HCT116 (cell line): ENCODE measurements around the gene ABCF3. TPM values are rescaled to one million over a fixed set of nuclear protein-coding genes. Genes with fewer than 3 reads are reported as not detected.

Experiments used
- ATAC-seq: fragments of 200-7000 bp; cut with Tn5 transposase; 2 replicates; pipeline ENCODE4 v1.9.1; 2020; ENCODE audit warnings: mild to moderate bottlenecking, moderate library complexity
- BruUV-seq: library from RNA; stranded (reverse); fragments of 400-500 nt; replicated peaks from 2 replicates; lab custom pipeline; 2021; lab: Mats Ljungman, UMichigan
- CTCF ChIA-PET: fragments of 300-600 bp; sonication (Branson Sonifier 250); formaldehyde crosslinking; loops from one replicate; lab custom pipeline; 2021; ENCODE audit warnings: antibody characterized with exemption; lab: Charles Lee
- POLR2A ChIA-PET: fragments of 300-600, 350-600 bp; sonication (Branson Sonifier 250); formaldehyde crosslinking; loops from one replicate; lab custom pipeline; 2021; ENCODE audit warnings: antibody characterized with exemption; lab: Charles Lee
- RAD21 ChIA-PET, 2 experiments: fragments of 300-600 bp; sonication (Branson Sonifier 250); formaldehyde crosslinking; loops; one replicate each; lab custom pipeline; 2023; ENCODE audit warnings: low total read pairs in 2 of 2; ENCODE audit not compliant: uncharacterized antibody in 2 of 2, unreplicated experiment in 2 of 2, low non-redundant PET in 1 of 2; lab: Charles Lee
- DNase-seq: peaks from one replicate; pipeline ENCODE4 v3.0.0-alpha.2; 2010; ENCODE audit warnings: low read depth, low spot score
- H2AFZ ChIP-seq: fragments of 200-600 bp; shearing (Covaris generic), sonication (generic); 2 replicates; pipeline ENCODE4 v1.6.1; 2017; ENCODE audit warnings: low read depth, mixed run types, mixed read lengths, antibody characterized with exemption, low read length; ENCODE audit not compliant: poor library complexity, severe bottlenecking
- H3K27ac ChIP-seq: 2 replicates; pipeline ENCODE4 v1.5.1; 2012; ENCODE audit warnings: low read depth, low read length
- H3K27me3 ChIP-seq: fragments of 200-600 bp; sonication (generic); 2 replicates; pipeline ENCODE4 v1.6.1; 2016; ENCODE audit warnings: mixed run types, low read length, mixed read lengths; ENCODE audit not compliant: insufficient read depth
- H3K36me3 ChIP-seq, 2 experiments: fragments of 200-500 bp in 1 of 2; fragments of 200-600 bp in 1 of 2; sonication (Bioruptor generic) in 1 of 2; sonication (generic) in 1 of 2; 2 replicates each; pipeline versions ENCODE4 v1.5.1 to v1.6.1; 2014 to 2016; ENCODE audit warnings: low read length in 2 of 2, inconsistent platforms in 1 of 2, mixed read lengths in 1 of 2, mixed run types in 1 of 2; ENCODE audit not compliant: insufficient read depth in 2 of 2, control insufficient read depth in 1 of 2
- H3K4me1 ChIP-seq, 2 experiments: fragments of 200-600 bp in 1 of 2; sonication (generic) in 1 of 2; 2 replicates each; pipeline versions ENCODE4 v1.5.1 to v1.6.1; 2012 to 2017; ENCODE audit warnings: low read length in 2 of 2, inconsistent platforms in 1 of 2, mild to moderate bottlenecking in 1 of 2, mixed read lengths in 1 of 2, mixed run types in 1 of 2, moderate library complexity in 1 of 2; ENCODE audit not compliant: insufficient read depth in 2 of 2, control insufficient read depth in 1 of 2
- H3K4me2 ChIP-seq: fragments of 200-600 bp; sonication (generic); 2 replicates; pipeline ENCODE4 v1.6.1; 2017; ENCODE audit warnings: mixed run types, low read length, mixed read lengths
- H3K4me3 ChIP-seq, 2 experiments: fragments of 200-600 bp in 1 of 2; sonication (generic) in 1 of 2; replicated peaks in 1 of 2; 2 replicates each; pipeline ENCODE4 v1.5.1; 2011 to 2016; ENCODE audit warnings: low read length in 2 of 2, control low read depth in 1 of 2, low read depth in 1 of 2, mild to moderate bottlenecking in 1 of 2, mixed read lengths in 1 of 2, mixed run types in 1 of 2
- H3K79me2 ChIP-seq: fragments of 200-600 bp; sonication (generic); 2 replicates; pipeline ENCODE4 v1.6.1; 2017; ENCODE audit warnings: mild to moderate bottlenecking, mixed run types, low read length, moderate library complexity, mixed read lengths; ENCODE audit not compliant: insufficient read depth
- H3K9ac ChIP-seq: fragments of 200-600 bp; sonication (generic); 2 replicates; pipeline ENCODE4 v1.6.1; 2016; ENCODE audit warnings: low read length, mixed read lengths
- H3K9me2 ChIP-seq: fragments of 200-600 bp; sonication (generic), shearing (Covaris generic); 2 replicates; pipeline ENCODE4 v1.6.1; 2017; ENCODE audit warnings: mixed run types, mild to moderate bottlenecking, moderate library complexity; ENCODE audit not compliant: insufficient read depth
- H3K9me3 ChIP-seq, 2 experiments: fragments of 200-500 bp in 1 of 2; fragments of 200-600 bp in 1 of 2; sonication (Bioruptor generic) in 1 of 2; sonication (generic) in 1 of 2; 2 replicates each; pipeline ENCODE4 v1.6.1; 2014 to 2017; ENCODE audit warnings: low read length in 2 of 2, mixed read lengths in 2 of 2, inconsistent platforms in 1 of 2, low read depth in 1 of 2, mild to moderate bottlenecking in 1 of 2, mixed run types in 1 of 2, moderate library complexity in 1 of 2; ENCODE audit not compliant: control insufficient read depth in 1 of 2, insufficient read depth in 1 of 2
- H4K20me1 ChIP-seq: fragments of 200-600 bp; sonication (generic), shearing (Covaris generic); 2 replicates; pipeline ENCODE4 v1.6.1; 2017; ENCODE audit warnings: mixed run types, mild to moderate bottlenecking, moderate library complexity; ENCODE audit not compliant: insufficient read depth
- CBX3 ChIP-seq: IDR thresholded peaks from 2 replicates; pipeline ENCODE4 v1.6.1; 2012; ENCODE audit warnings: low read depth
- EGR1 ChIP-seq: IDR thresholded peaks from 2 replicates; pipeline ENCODE4 v1.6.1; 2012; ENCODE audit warnings: low read depth
- FOSL1 ChIP-seq: IDR thresholded peaks from 2 replicates; pipeline ENCODE4 v1.6.1; 2012; ENCODE audit warnings: low read depth
- JUND ChIP-seq: IDR thresholded peaks from 2 replicates; pipeline ENCODE4 v1.6.1; 2012
- MAX ChIP-seq: IDR thresholded peaks from 2 replicates; pipeline ENCODE4 v1.6.1; 2012
- POLR2A ChIP-seq: IDR thresholded peaks from 2 replicates; pipeline ENCODE4 v1.7.0; 2011; ENCODE audit warnings: borderline replicate concordance; ENCODE audit not compliant: insufficient read depth, insufficient read length; ENCODE audit errors: extremely low read depth
- POLR2AphosphoS5 ChIP-seq: IDR thresholded peaks from 2 replicates; pipeline ENCODE4 v1.6.1; 2011; ENCODE audit warnings: mild to moderate bottlenecking, low read depth, low read length, moderate library complexity
- RAD21 ChIP-seq: IDR thresholded peaks from 2 replicates; pipeline ENCODE4 v1.6.1; 2012; ENCODE audit warnings: low read depth, mild to moderate bottlenecking
- SIN3A ChIP-seq: IDR thresholded peaks from 2 replicates; pipeline ENCODE4 v1.6.1; 2012; ENCODE audit warnings: low read depth
- SRF ChIP-seq: IDR thresholded peaks from 2 replicates; pipeline ENCODE4 v1.6.1; 2012; ENCODE audit warnings: low read depth
- TCF7L2 ChIP-seq: IDR thresholded peaks from 2 replicates; pipeline ENCODE4 v1.7.0; 2011; ENCODE audit warnings: borderline replicate concordance, inconsistent platforms; ENCODE audit not compliant: insufficient read depth, insufficient read length; ENCODE audit errors: extremely low read depth
- ZFX ChIP-seq: fragments of 450-650 bp; IDR thresholded peaks from 2 replicates; pipeline ENCODE4 v1.6.1; 2017
- ZNF274 ChIP-seq: fragments of 200-500 bp; sonication (Bioruptor generic); IDR thresholded peaks from 2 replicates; pipeline ENCODE4 v1.6.1; 2014; ENCODE audit warnings: mild to moderate bottlenecking, low read depth, low read length, inconsistent platforms
- intact Hi-C: fragments of 100-400 bp; cut with micrococcal nuclease; formaldehyde crosslinking; loops from 2 replicates; pipeline ENCODE4 v1.10.0; 2022
- total RNA-seq: library from RNA; stranded (reverse); gene quantifications from one replicate; pipeline ENCODE4 v1.2.1, GENCODE V29; 2021; ENCODE audit not compliant: unreplicated experiment
- TF ChIP-seq, protein P1 (sequence below), 3 experiments: fragments of 200-600 bp in 1 of 3; sonication (generic) in 1 of 3; IDR thresholded peaks in 2 of 3; conservative IDR thresholded peaks in 1 of 3; 2 replicates each; pipeline ENCODE4 v1.5.1; 2012 to 2017; ENCODE audit warnings: low read depth in 2 of 3, low read length in 2 of 3, antibody characterized with exemption in 1 of 3, borderline replicate concordance in 1 of 3, control low read depth in 1 of 3, mild to moderate bottlenecking in 1 of 3, mixed read lengths in 1 of 3, mixed run types in 1 of 3, moderate library complexity in 1 of 3; ENCODE audit not compliant: insufficient read depth in 1 of 3
- TF ChIP-seq, protein P2 (sequence below): IDR thresholded peaks from 2 replicates; pipeline ENCODE4 v1.6.1; 2011; ENCODE audit warnings: mild to moderate bottlenecking, low read length, moderate library complexity; ENCODE audit not compliant: insufficient replicate concordance; ENCODE audit errors: extremely low read depth

ABCF3 gene
- total RNA-seq, 1 experiment from 2014 or later, result 74.6 TPM

GRCh38 chr3:184169896-184170875 lies 15.8 kb upstream of the ABCF3 start:
- CTCF ChIA-PET, result no interaction called here
- Histone ChIP-seq H3K4me3 (no peak overlapping the region), H3K27me3 (no peaks in the 10 kb centered on the region), H4K20me1 (no peaks in the 10 kb centered on the region), H3K36me3 (peaks cover 22 to 24% of the 10 kb centered on the region in 2 experiments; a peak in 3 of 4 replicates), H3K27ac (no peak overlapping the region), H3K9me2 (no peaks in the 10 kb centered on the region), H3K4me2 (no peak overlapping the region), H2AFZ (no peak overlapping the region), H3K9me3 (no peaks in the 10 kb centered on the region), H3K4me1 (peaks cover 0 to 7% of the 10 kb centered on the region in 2 experiments; a peak in 2 of 4 replicates), H3K79me2 (peaks cover 5% of the 10 kb centered on the region), H3K9ac (no peak overlapping the region)
- ATAC-seq (no peak), DNase-seq (no peak)
- no peak for TF ChIP-seq TCF7L2
- TF ChIP-seq SIN3A, result no peak
- RAD21 ChIA-PET, result no interaction called here
- POLR2A ChIA-PET, result no interaction called here
- intact Hi-C loops, result no loop called here
- no TSS peak for BruUV-seq

GRCh38 chr3:184171562-184171961 lies 14.4 kb upstream of the ABCF3 start:
- ChIA-PET CTCF (no interaction called here), POLR2A (no interaction called here), RAD21 (no interaction called here)
- Histone ChIP-seq H3K4me2 (no peak overlapping the region), H3K4me1 (peaks cover 0 to 16% of the 10 kb centered on the region in 2 experiments; a peak in 2 of 4 replicates), H4K20me1 (no peaks in the 10 kb centered on the region), H3K9me2 (no peaks in the 10 kb centered on the region), H3K9ac (no peak overlapping the region), H3K79me2 (peaks cover 19% of the 10 kb centered on the region), H3K36me3 (peaks cover 12 to 13% of the 10 kb centered on the region in 2 experiments; a peak in 3 of 4 replicates), H3K4me3 (no peak overlapping the region), H2AFZ (no peak overlapping the region), H3K27ac (no peak overlapping the region), H3K27me3 (no peaks in the 10 kb centered on the region), H3K9me3 (no peaks in the 10 kb centered on the region)
- BruUV-seq, result no TSS peak
- intact Hi-C loops, result no loop called here
- DNase-seq, result no peak
- no peak for ATAC-seq
- TF ChIP-seq POLR2A, result no peak
- no peak for TF ChIP-seq EGR1
- no peak for TF ChIP-seq ZFX
- TF ChIP-seq SIN3A, result no peak
- no peak for TF ChIP-seq FOSL1
- TF ChIP-seq, protein P1, sequence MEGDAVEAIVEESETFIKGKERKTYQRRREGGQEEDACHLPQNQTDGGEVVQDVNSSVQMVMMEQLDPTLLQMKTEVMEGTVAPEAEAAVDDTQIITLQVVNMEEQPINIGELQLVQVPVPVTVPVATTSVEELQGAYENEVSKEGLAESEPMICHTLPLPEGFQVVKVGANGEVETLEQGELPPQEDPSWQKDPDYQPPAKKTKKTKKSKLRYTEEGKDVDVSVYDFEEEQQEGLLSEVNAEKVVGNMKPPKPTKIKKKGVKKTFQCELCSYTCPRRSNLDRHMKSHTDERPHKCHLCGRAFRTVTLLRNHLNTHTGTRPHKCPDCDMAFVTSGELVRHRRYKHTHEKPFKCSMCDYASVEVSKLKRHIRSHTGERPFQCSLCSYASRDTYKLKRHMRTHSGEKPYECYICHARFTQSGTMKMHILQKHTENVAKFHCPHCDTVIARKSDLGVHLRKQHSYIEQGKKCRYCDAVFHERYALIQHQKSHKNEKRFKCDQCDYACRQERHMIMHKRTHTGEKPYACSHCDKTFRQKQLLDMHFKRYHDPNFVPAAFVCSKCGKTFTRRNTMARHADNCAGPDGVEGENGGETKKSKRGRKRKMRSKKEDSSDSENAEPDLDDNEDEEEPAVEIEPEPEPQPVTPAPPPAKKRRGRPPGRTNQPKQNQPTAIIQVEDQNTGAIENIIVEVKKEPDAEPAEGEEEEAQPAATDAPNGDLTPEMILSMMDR (IDR thresholded peaks at IDR 0.05 in 2 of 3, conservative IDR thresholded peaks at IDR 0.05 in 1 of 3; ENCODE audit: borderline replicate concordance in 1 of 3, insufficient read depth in 1 of 3, low read depth in 2 of 3, low read length in 2 of 3), result no peak
- no peak for TF ChIP-seq MAX
- TF ChIP-seq CBX3, result no peak
- TF ChIP-seq TCF7L2, result no peak
- TF ChIP-seq, protein P2, sequence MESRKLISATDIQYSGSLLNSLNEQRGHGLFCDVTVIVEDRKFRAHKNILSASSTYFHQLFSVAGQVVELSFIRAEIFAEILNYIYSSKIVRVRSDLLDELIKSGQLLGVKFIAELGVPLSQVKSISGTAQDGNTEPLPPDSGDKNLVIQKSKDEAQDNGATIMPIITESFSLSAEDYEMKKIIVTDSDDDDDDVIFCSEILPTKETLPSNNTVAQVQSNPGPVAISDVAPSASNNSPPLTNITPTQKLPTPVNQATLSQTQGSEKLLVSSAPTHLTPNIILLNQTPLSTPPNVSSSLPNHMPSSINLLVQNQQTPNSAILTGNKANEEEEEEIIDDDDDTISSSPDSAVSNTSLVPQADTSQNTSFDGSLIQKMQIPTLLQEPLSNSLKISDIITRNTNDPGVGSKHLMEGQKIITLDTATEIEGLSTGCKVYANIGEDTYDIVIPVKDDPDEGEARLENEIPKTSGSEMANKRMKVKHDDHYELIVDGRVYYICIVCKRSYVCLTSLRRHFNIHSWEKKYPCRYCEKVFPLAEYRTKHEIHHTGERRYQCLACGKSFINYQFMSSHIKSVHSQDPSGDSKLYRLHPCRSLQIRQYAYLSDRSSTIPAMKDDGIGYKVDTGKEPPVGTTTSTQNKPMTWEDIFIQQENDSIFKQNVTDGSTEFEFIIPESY, result no peak
- no peak for TF ChIP-seq SRF
- no peak for TF ChIP-seq POLR2AphosphoS5
- no peak for TF ChIP-seq ZNF274
- TF ChIP-seq RAD21, result no peak
- TF ChIP-seq JUND, result no peak
